HUDEP-2 (cell line): Measurements from ENCODE around the gene NKAPL.

Experiments
- DNase-seq, 76 experiments: peaks; one replicate each; lab custom pipeline; 2025; ENCODE audit not compliant: unreplicated experiment in 76 of 76; lab: John Stamatoyannopoulos, UW

NKAPL gene

DNA sequence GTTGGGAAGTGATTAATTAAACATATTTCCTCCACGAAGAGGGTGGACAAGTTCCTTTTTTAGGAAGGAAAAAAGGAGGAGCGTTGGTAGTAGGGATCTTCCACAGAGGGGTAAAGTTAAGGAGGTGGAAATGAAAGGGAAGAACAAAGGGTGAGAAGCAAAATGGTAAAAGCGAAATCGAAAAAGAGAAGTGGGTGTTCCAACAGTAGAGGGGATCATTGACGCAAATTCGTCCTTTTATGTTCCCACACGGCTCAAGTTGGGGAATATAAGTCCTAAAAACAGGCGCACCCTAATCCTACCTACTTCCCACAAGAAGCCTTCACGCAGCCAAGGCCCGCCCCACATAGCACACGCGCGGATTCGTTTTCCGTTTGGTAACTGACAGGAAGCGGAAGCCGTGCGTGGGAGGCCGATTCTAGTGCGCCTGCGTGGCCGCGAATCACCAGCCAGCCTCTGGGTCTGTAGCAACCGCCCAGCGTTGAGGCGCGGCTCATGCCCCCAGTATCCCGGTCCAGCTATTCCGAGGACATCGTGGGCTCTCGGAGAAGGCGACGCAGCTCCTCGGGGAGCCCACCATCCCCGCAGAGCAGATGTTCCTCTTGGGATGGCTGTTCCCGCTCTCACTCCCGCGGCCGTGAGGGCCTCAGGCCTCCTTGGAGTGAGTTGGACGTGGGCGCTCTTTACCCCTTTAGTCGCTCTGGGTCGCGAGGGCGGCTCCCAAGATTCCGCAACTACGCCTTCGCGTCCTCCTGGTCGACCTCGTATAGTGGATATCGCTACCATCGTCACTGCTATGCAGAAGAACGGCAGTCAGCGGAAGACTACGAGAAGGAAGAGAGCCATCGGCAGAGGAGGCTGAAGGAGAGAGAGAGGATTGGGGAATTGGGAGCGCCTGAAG, at the start of gene NKAPL:
TSS of gene NKAPL (plus strand) at position 421 of the 901 bp plus-strand sequence. CDS start at position 496, 75 bp downstream.
- DNase-seq = no peak

DNA sequence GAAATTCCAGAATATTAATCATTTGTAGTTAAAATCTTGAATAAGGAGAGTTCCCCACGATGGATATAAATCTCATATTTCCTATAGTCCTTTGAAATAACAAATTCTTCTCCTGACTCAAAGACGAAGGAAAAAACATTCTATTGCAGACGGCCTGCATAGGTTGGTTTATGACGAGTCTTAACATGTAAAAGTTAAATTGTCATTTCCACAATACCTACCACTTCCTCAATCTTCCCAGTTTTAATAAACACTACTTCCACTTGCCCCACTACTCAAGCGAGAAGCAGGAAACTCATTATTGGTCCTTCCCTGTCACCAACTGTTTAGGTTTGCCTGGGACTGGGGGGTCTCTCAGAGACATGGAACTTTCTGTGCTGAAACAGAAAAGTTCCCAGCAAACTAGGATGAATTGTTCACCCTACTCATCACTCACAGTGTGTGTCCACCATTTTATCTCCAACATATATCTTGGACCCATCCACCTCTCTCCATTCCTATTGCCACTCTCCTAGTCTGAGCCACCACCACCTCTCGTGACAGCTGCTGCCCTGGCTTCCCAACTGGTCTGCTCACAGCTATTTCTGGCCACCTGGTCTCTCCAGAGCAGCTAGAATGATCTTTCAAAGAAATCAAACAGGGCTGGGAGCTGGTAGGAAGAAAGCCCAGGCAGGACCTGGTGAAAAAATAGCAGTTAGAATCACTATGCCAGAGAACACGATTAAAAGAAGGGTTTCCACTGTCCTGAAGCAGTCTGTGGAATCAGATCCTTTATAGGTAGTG, 49.2 kb upstream of the NKAPL start:
- DNase-seq = no peak

GRCh38 chr6:28211840-28212509, 47.1 kb upstream of the NKAPL start:
- DNase-seq = peak in 11 of 76 experiments; percentile 17 to 84 (median 53)

DNA sequence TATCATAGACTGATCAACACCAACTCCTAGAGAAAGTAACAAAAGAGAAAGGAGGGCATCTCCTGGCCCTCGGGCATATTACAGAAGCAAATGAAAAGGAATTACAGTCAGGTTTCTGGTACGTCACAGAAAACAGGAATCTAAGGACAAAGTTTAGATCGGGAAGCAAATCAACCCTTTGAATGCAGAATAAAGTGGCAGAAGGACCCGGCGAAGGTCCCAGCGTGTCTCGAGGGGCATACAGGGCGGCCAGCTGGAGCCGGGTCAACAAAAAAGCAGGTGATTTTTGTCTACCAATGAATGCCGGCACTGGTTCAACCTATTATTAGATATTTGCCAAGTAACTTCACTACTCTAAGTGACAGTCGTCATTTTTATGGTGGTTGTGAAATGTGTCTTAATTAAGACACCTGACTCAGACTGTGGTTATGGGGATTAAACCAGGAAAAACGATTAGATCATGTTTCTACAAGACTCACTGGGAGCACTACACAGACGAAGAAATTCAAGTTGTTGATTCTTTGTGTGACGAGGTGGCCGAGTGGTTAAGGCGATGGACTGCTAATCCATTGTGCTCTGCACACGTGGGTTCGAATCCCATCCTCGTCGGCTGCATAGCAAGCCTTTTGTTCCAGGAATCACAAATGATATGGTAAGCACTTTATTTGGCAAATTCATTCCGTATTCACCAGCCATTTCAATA, 46.4 kb upstream of the NKAPL start:
- DNase-seq = peak; percentile 63 to 98 (median 90)

DNA sequence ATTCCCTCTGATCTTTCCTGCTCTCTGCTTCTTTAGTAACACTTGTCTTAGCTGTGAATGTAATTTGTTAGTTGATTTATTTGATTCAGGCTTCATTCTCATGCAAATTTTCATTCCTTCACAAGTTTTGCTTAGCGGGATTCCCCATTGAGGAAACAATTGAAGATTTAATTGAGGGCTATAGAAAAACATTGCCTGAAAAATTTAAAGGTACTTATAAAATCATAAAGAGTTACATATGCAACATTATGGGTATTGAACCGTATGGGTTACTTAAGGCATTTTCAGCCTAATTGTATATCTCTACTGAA, 45.9 kb upstream of the NKAPL start:
- no peak for DNase-seq

GRCh38 chr6:28215425-28215824, 43.7 kb upstream of the NKAPL start:
- DNase-seq = peak in 4 of 76 experiments; percentile 15 to 41 (median 30)

DNA sequence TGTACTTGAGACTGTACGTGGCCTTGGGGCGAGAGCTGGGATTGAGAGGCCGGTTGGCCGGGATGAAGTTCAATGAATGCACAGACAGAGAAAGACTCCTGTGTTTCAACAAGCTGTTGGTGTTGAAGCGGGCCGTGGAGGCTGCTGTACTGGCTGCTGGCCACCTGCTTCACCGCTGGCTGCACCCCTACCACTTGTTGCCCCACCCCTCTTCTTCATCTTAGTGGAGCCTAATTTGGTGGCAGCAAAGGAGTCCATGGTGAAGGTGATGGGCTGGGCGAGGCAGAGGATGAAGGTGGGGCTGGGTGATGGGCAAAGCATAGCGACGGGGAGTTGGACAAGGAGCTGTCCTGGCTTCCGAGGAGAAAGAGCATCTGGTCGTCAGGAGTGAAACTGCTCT, 41.2 kb upstream of the NKAPL start:
- DNase-seq = no peak

DNA sequence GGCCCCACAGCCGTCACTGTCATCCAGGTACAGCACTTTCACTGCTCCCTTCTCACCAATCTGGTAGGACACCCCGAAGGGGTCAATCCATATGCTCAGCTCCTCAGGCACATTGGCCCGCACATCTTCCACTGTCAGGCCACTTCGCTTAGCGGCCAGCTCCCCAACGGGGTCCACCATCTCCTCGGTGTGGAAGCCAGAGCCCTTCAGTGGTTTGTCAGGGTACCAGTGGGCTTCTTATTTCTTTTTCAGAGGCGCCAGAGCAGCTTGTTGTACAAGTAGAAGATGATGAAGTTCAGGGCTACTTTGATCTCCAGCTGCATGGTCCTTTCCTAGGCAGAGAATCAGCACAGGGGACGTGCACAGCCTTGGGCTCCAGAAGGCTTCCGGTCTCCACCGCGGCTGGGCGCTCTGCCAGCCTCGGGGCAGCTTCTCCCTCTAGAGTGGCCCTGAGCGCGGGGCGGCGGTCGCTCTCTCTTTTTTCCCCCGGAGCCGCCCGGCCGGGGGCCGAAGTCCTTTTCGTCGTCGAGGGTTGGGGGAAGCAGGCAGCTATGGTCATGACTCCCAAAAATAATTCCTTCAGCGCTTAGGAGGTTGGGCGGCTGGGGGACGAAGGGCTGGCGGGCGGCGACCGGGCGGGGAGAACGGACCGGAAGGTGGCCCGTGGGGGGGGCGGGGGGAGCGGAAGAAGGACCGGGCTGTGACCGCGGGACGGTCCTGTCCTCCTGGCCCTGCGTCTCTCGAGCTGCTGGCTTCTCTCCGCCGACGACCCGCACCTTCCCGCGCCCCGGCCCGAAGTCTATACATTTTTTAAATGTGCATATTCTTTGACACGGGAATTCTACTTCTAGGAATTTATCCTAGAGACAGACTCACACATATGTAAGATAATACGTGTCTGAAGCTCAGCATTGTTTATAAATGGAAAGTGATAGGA, 40.5 kb upstream of the NKAPL start:
- peak in 72 of 76 experiments; percentile 31 to 90 (median 72) for DNase-seq

DNA sequence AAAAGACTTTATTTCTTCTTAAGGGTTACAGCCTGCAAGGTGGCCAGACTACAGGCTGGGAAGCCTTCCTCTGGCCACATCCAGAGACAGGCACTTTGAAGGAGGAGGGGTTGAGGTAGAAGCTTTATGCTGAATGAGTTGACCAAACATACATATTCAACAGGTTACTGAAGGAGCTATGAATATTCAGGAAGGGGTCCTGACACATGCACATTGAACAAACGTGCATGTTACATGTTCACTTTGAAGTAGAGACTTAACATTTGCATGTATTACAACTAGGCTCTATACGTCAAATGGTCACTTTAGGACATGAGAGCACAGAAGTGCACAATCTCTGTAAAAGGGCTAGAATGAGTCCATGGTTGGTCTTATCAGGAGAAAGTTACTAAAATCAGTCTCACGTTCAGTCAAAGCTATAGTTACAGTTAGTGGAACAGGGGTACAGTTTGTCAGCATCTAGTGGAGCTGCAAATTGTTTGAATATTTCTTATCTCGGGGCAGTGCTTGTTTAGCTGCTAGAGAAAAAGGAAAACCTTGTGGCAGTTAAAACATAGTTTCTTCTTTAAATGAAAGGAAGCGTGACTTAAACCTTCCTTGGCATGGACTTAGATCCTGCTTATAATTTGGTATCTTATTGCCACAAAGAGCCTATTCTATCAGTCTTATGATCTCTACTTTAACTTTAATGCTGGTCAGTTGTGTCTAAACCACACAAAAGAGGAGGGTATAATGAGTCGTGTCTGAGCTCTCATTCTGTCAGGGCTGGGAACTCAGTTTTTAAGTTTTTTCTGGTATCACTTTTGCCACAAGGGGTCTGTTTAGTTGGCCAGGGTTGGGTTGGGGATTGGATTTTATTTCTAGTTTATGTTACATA, 38.6 kb upstream of the NKAPL start:
- DNase-seq = peak in 8 of 76 experiments; percentile 21 to 62 (median 30)

DNA sequence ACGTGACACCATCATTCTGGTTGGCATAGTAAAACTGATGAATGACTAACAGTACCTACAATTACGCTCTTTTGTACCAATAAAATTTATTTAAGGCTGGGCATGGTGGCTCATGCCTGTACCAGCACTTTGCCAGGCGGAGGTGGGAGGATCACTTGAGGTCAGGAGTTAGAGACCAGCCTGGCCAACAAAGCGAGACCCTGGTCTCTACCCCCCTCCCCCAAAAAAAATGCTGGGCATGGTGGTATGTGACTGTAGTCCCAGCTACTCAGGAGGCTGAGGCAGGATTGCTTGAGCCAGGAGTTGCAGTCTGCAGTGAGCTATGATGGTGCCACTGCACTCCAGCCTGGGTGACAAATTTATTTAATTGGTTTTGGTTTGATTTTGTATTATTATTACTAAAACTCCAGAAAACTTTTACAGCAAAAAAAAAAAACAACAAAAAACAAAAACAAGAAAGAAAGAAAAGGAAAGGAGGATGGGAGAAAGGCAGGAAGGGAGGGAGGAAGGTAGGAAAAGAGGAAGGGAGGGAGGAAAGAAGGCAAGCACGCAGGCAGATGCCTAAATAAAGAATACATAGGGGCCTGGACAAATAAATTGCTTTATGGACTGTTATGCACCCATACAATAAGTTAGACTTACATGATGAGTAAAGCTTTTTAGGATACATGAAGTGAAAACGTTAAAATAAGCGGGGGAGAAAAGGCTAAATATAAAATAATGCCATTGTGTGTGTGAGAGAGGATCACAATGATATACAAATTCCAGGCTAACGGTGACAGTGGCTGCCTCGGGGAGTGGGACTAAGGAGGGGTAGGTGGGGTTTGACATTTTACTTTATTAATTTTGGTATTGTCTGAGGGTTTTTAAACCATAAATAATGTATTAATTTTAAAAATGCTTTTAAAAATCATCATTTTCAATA, 34.7 kb upstream of the NKAPL start:
- DNase-seq = peak in 2 of 76 experiments; percentile 39 to 50

GRCh38 chr6:28225056-28225834, 33.9 kb upstream of the NKAPL start, which contains the start of gene ZSCAN9:
Gene ZSCAN9 (plus strand): TSS chr6:28225275. CDS start chr6:28227085, 1,810 bp downstream.
- peak in 74 of 76 experiments; percentile 37 to 96 (median 75) for DNase-seq

- DNase-seq = no peak
Measured at GRCh38 chr6:28226460-28226859, 32.6 kb upstream of the NKAPL start.

- no peak for DNase-seq
Measured at GRCh38 chr6:28232785-28233184, 26.3 kb upstream of the NKAPL start.

GRCh38 chr6:28235912-28236452, 23.1 kb upstream of the NKAPL start:
- no peak for DNase-seq

DNA sequence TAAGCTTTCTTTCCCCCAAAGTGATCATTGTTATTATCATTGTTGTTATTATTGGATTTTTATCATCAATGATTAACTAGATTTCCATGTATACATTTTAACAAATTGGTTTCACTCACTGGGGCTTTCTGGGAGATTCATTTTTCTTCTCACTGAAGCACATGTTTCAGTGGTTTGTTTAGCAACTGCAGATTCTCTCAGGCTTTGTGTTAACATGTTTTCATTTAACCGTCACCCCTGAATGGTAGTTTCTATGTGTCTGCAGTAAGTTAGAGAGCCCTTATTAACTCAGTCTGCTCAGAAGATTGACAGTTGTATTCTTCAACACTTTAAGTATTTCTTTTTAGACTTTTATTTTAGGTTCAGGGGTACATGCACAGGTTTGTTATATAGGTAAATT, 19.5 kb upstream of the NKAPL start:
- no peak for DNase-seq

- DNase-seq = no peak
Measured at GRCh38 chr6:28240471-28240870, 18.6 kb upstream of the NKAPL start.
